PC-3 (cell line): ENCODE data around the gene PROX1. TPM values are rescaled to one million over a fixed set of nuclear protein-coding genes. Genes with fewer than 3 reads are reported as not detected.

ENCODE experiments used
- ATAC-seq: fragments of 200-7000 bp; cut with Tn5 transposase; 2 replicates; pipeline ENCODE4 v1.9.1; 2020; ENCODE audit warnings: mild to moderate bottlenecking, moderate library complexity
- BruUV-seq: library from RNA; stranded (reverse); fragments of 400-500 nt; replicated peaks from 2 replicates; lab custom pipeline; 2021; lab: Mats Ljungman, UMichigan
- CTCF ChIA-PET: fragments of 300-600 bp; sonication (Branson Sonifier 250); formaldehyde crosslinking; loops from one replicate; lab custom pipeline; 2022; ENCODE audit warnings: antibody characterized with exemption; lab: Charles Lee
- POLR2A ChIA-PET: fragments of 300-600 bp; sonication (Branson Sonifier 250); formaldehyde crosslinking; loops from one replicate; lab custom pipeline; 2022; ENCODE audit warnings: antibody characterized with exemption; ENCODE audit not compliant: unreplicated experiment; lab: Charles Lee
- DNase-seq: peaks from one replicate; pipeline ENCODE4 v3.0.0-alpha.2; 2015
- H2AFZ ChIP-seq: fragments of 300-600 bp; sonication (generic); 2 replicates; pipeline ENCODE4 v1.6.0; 2016; ENCODE audit warnings: antibody characterized with exemption, low read length
- H3F3A ChIP-seq: fragments of 300-600 bp; sonication (generic); one replicate; pipeline ENCODE4 v1.6.0; 2017; ENCODE audit warnings: antibody characterized with exemption, low read length, control low read depth, mild to moderate bottlenecking; ENCODE audit not compliant: unreplicated experiment
- H3K27ac ChIP-seq: fragments of 300-600 bp; sonication (generic); 2 replicates; pipeline ENCODE4 v1.5.1; 2016; ENCODE audit warnings: mild to moderate bottlenecking, low read length
- H3K27me3 ChIP-seq: fragments of 300-600 bp; sonication (generic); 2 replicates; pipeline ENCODE4 v1.6.1; 2016; ENCODE audit warnings: low read length, mixed read lengths
- H3K36me3 ChIP-seq: fragments of 300-600 bp; sonication (generic); 2 replicates; pipeline ENCODE4 v1.6.1; 2016; ENCODE audit warnings: low read depth, mixed run types, low read length, mixed read lengths
- H3K4me1 ChIP-seq: fragments of 300-600 bp; sonication (generic); 2 replicates; pipeline ENCODE4 v1.5.1; 2016; ENCODE audit warnings: low read length; ENCODE audit not compliant: insufficient read depth
- H3K4me2 ChIP-seq: fragments of 300-600 bp; sonication (generic); 2 replicates; pipeline ENCODE4 v1.6.0; 2016; ENCODE audit warnings: low read length
- H3K4me3 ChIP-seq: fragments of 300-600 bp; sonication (generic); 2 replicates; pipeline ENCODE4 v1.5.1; 2016; ENCODE audit warnings: mild to moderate bottlenecking, low read length, mixed read lengths
- H3K79me2 ChIP-seq: fragments of 300-600 bp; sonication (generic); 2 replicates; pipeline ENCODE4 v1.6.1; 2017; ENCODE audit warnings: low read length, mixed read lengths
- H3K9ac ChIP-seq: fragments of 300-600 bp; sonication (generic); 2 replicates; pipeline ENCODE4 v1.6.0; 2016; ENCODE audit warnings: mild to moderate bottlenecking, low read length
- H3K9me2 ChIP-seq: fragments of 300-600 bp; sonication (generic); replicated peaks from 2 replicates; pipeline ENCODE4 v1.6.1; 2016; ENCODE audit warnings: mixed run types, low read length, mixed read lengths
- H3K9me3 ChIP-seq: fragments of 300-600 bp; sonication (generic); 2 replicates; pipeline ENCODE4 v1.6.1; 2016; ENCODE audit warnings: low read length, mixed read lengths
- H4K20me1 ChIP-seq: fragments of 300-600 bp; sonication (generic); 2 replicates; pipeline ENCODE4 v1.6.1; 2016; ENCODE audit warnings: low read length, mixed read lengths
- CTCF ChIP-seq: fragments of 300-600 bp; sonication (generic); conservative IDR thresholded peaks from 2 replicates; pipeline ENCODE4 v1.5.1; 2017; ENCODE audit warnings: antibody characterized with exemption, low read depth, mild to moderate bottlenecking, low read length
- EZH2 ChIP-seq: fragments of 300-600 bp; sonication (generic); IDR thresholded peaks from one replicate; pipeline ENCODE4 v1.6.1; 2017; ENCODE audit warnings: antibody characterized with exemption, mild to moderate bottlenecking, low read length; ENCODE audit not compliant: unreplicated experiment
- EZH2phosphoT487 ChIP-seq: fragments of 300-600 bp; sonication (generic); IDR thresholded peaks from 2 replicates; pipeline ENCODE4 v1.6.1; 2018; ENCODE audit warnings: mild to moderate bottlenecking, antibody characterized with exemption, low read length, borderline replicate concordance
- intact Hi-C: fragments of 100-400 bp; cut with micrococcal nuclease; formaldehyde crosslinking; loops from 2 replicates; pipeline ENCODE4 v1.9.0; 2023
- total RNA-seq: library from RNA; depleted of rRNA; stranded (reverse); fragments of >200 nt; gene quantifications from 2 replicates; pipeline ENCODE4 v1.2.3, GENCODE V29; 2014

PROX1 gene
- total RNA-seq, 1 experiment from 2014 or later = not detected

GRCh38 chr1:214022810-214023425, 35.1 kb downstream of the PROX1 start:
- no peaks in the 10 kb centered on the region for H3K36me3 ChIP-seq
- H3K4me2 ChIP-seq = no peak overlapping the region
- ATAC-seq (no peak), DNase-seq (no peak)
- no TSS peak for BruUV-seq
- H4K20me1 ChIP-seq = no peaks in the 10 kb centered on the region
- CTCF ChIA-PET = no interaction called here
- no peaks in the 10 kb centered on the region for H3F3A ChIP-seq
- H3K4me1 ChIP-seq = no peaks in the 10 kb centered on the region
- H3K27ac ChIP-seq = no peak overlapping the region
- intact Hi-C loops = no loop called here
- no peaks in the 10 kb centered on the region for H3K9me3 ChIP-seq
- no peaks in the 10 kb centered on the region for H3K79me2 ChIP-seq
- POLR2A ChIA-PET = no interaction called here
- TF ChIP-seq EZH2 (no peak), CTCF (no peak), EZH2phosphoT487 (no peak)
- H3K4me3 ChIP-seq = no peak overlapping the region
- no peak overlapping the region for H2AFZ ChIP-seq
- peaks cover 78% of the 10 kb centered on the region for H3K27me3 ChIP-seq
- no peaks in the 10 kb centered on the region for H3K9me2 ChIP-seq
- H3K9ac ChIP-seq = no peak overlapping the region

- POLR2A ChIA-PET = no interaction called here
- no peak overlapping the region for H3K4me2 ChIP-seq
- CTCF ChIA-PET = no interaction called here
- no peak for DNase-seq
- no peaks in the 10 kb centered on the region for H3K9me2 ChIP-seq
- intact Hi-C loops = no loop called here
- H3K9me3 ChIP-seq = no peaks in the 10 kb centered on the region
- H2AFZ ChIP-seq = no peak overlapping the region
- H3F3A ChIP-seq = no peaks in the 10 kb centered on the region
- H3K9ac ChIP-seq = no peak overlapping the region
- no peaks in the 10 kb centered on the region for H3K79me2 ChIP-seq
- H3K27me3 ChIP-seq = peaks cover 78% of the 10 kb centered on the region
- BruUV-seq = no TSS peak
- H3K36me3 ChIP-seq = no peaks in the 10 kb centered on the region
- H3K4me3 ChIP-seq = no peak overlapping the region
- H3K4me1 ChIP-seq = no peaks in the 10 kb centered on the region
- no peak overlapping the region for H3K27ac ChIP-seq
- no peaks in the 10 kb centered on the region for H4K20me1 ChIP-seq
- ATAC-seq = no peak
- TF ChIP-seq EZH2phosphoT487 (no peak), EZH2 (no peak), CTCF (no peak)
These were observed 39.2 kb downstream of the PROX1 start for GRCh38 chr1:214026985-214027384.

DNA sequence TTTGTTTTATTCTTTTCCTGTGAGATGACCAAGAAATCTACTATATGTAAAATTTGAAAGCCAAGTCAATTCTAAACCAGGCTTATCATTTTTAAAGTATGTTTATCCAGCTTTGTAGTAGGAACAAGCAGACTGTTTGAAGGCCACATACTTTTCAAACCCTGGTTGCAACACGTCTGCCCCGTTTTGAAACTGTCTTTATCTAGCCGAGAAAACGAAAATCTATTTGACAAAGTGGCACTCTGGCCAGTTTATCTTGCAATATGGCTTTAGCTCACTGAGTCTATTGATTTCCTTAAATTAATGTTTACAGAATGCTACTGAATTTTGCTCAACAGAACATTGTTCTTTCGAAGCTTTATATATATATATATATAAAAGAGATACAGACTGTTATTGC, 39.7 kb downstream of the PROX1 start:
- Histone ChIP-seq H3K9me3 (no peaks in the 10 kb centered on the region), H3K27ac (no peak overlapping the region), H3K9ac (no peak overlapping the region), H3K4me3 (no peak overlapping the region), H3K4me2 (no peak overlapping the region), H3K27me3 (peaks cover 77% of the 10 kb centered on the region), H3K9me2 (no peaks in the 10 kb centered on the region), H3K36me3 (no peaks in the 10 kb centered on the region), H3K4me1 (no peaks in the 10 kb centered on the region), H3K79me2 (no peaks in the 10 kb centered on the region), H3F3A (no peaks in the 10 kb centered on the region), H4K20me1 (no peaks in the 10 kb centered on the region), H2AFZ (no peak overlapping the region)
- DNase-seq = no peak
- no TSS peak for BruUV-seq
- TF ChIP-seq CTCF = no peak
- no peak for TF ChIP-seq EZH2
- TF ChIP-seq EZH2phosphoT487 = no peak
- ATAC-seq = no peak
- CTCF ChIA-PET = no interaction called here
- intact Hi-C loops = no loop called here
- POLR2A ChIA-PET = no interaction called here
